DOHH2 (cell line): ENCODE results near the gene SUFU.
A peak's percentile ranks its signal among the peaks of the same experiment; 100 is the strongest.
"Not testable (repeated sequence)": the region's sequence is repeated elsewhere in the genome, so short reads cannot be mapped to it uniquely, and the experiment has no call there.

ENCODE experiments used
- H3F3A ChIP-seq: fragments of 200-600 bp; sonication (generic), shearing (Covaris generic); 2 replicates; pipeline ENCODE4 v1.6.0; 2016; ENCODE audit warnings: antibody characterized with exemption, mild to moderate bottlenecking; ENCODE audit not compliant: control insufficient read depth, insufficient read depth
- H3K27ac ChIP-seq: fragments of 200-600 bp; sonication (generic); 2 replicates; pipeline ENCODE4 v1.5.1; 2014; ENCODE audit warnings: low read depth, mild to moderate bottlenecking, low read length, moderate library complexity
- H3K27me3 ChIP-seq: fragments of 200-600 bp; sonication (generic); 2 replicates; pipeline ENCODE4 v1.6.1; 2014; ENCODE audit warnings: mild to moderate bottlenecking, low read length, mixed read lengths; ENCODE audit not compliant: control insufficient read depth
- H3K36me3 ChIP-seq: fragments of 200-600 bp; sonication (generic); 2 replicates; pipeline ENCODE4 v1.6.1; 2014; ENCODE audit warnings: mild to moderate bottlenecking, low read length, moderate library complexity, mixed read lengths; ENCODE audit not compliant: control insufficient read depth
- H3K4me1 ChIP-seq: fragments of 200-600 bp; sonication (generic); 2 replicates; pipeline ENCODE4 v1.6.1; 2014; ENCODE audit warnings: mild to moderate bottlenecking, low read length, mixed read lengths; ENCODE audit not compliant: control insufficient read depth
- H3K4me2 ChIP-seq: fragments of 200-600 bp; sonication (generic); 2 replicates; pipeline ENCODE4 v1.6.0; 2014; ENCODE audit warnings: mild to moderate bottlenecking, low read length, moderate library complexity
- H3K4me3 ChIP-seq: fragments of 200-600 bp; sonication (generic); 2 replicates; pipeline ENCODE4 v1.5.1; 2014; ENCODE audit warnings: mild to moderate bottlenecking, low read length, mixed read lengths
- H3K79me2 ChIP-seq: fragments of 200-600 bp; sonication (generic); 2 replicates; pipeline ENCODE4 v1.6.1; 2014; ENCODE audit warnings: mild to moderate bottlenecking, low read length, mixed read lengths; ENCODE audit not compliant: control insufficient read depth
- H3K9me2 ChIP-seq: fragments of 200-600 bp; sonication (generic); replicated peaks from 2 replicates; pipeline ENCODE4 v1.6.1; 2014; ENCODE audit warnings: mild to moderate bottlenecking, low read length, mixed read lengths; ENCODE audit not compliant: control insufficient read depth
- H3K9me3 ChIP-seq: fragments of 200-600 bp; sonication (generic); 2 replicates; pipeline ENCODE4 v1.6.1; 2014; ENCODE audit warnings: antibody characterized with exemption, low read length, mixed read lengths; ENCODE audit not compliant: control insufficient read depth, insufficient read depth
- H4K20me1 ChIP-seq: fragments of 200-600 bp; sonication (generic); 2 replicates; pipeline ENCODE4 v1.6.0; 2014; ENCODE audit warnings: low read depth, mild to moderate bottlenecking, antibody characterized with exemption, low read length, moderate library complexity; ENCODE audit not compliant: control insufficient read depth, insufficient read depth
- EZH2phosphoT487 ChIP-seq: fragments of 200-600 bp; sonication (generic); IDR thresholded peaks from 2 replicates; pipeline ENCODE4 v1.6.1; 2017; ENCODE audit warnings: borderline replicate concordance, mild to moderate bottlenecking, antibody characterized with exemption, low read length, moderate library complexity, mixed read lengths
- TF ChIP-seq, protein P1 (sequence below): fragments of 200-600 bp; sonication (generic); IDR thresholded peaks from one replicate; pipeline ENCODE4 v1.5.1; 2014; ENCODE audit warnings: antibody characterized with exemption, mild to moderate bottlenecking, low read depth, low read length; ENCODE audit not compliant: poor library complexity, severe bottlenecking

Gene SUFU

DNA sequence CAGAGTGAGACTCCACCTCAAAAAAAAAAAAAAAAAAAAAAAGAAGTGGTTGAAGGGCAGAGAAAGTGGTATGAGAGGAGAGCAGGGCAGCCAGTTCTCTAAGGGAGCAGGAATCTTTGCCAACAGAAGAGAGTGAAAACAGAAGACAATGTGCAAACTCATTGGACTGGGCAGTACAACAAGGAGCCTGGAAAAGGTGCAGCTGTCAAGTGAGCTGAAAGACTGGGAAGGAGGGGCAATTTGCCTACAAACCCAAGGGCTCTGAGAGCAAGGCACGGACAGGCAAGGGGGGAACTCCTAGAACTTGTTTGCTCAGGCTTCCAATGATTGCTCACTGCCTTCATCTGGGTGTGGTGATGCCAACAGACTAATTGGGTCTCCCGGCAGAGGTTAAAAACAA, 10.8 kb upstream of the SUFU start:
- TF ChIP-seq, protein P1, sequence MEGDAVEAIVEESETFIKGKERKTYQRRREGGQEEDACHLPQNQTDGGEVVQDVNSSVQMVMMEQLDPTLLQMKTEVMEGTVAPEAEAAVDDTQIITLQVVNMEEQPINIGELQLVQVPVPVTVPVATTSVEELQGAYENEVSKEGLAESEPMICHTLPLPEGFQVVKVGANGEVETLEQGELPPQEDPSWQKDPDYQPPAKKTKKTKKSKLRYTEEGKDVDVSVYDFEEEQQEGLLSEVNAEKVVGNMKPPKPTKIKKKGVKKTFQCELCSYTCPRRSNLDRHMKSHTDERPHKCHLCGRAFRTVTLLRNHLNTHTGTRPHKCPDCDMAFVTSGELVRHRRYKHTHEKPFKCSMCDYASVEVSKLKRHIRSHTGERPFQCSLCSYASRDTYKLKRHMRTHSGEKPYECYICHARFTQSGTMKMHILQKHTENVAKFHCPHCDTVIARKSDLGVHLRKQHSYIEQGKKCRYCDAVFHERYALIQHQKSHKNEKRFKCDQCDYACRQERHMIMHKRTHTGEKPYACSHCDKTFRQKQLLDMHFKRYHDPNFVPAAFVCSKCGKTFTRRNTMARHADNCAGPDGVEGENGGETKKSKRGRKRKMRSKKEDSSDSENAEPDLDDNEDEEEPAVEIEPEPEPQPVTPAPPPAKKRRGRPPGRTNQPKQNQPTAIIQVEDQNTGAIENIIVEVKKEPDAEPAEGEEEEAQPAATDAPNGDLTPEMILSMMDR, result no peak
- TF ChIP-seq EZH2phosphoT487, result no peak
- peaks cover 65% of the 10 kb centered on the region for H3K79me2 ChIP-seq
- H3K27ac ChIP-seq, result no peak overlapping the region
- H3K4me1 ChIP-seq, result no peaks in the 10 kb centered on the region
- peaks cover 35% of the 10 kb centered on the region for H3K36me3 ChIP-seq
- H4K20me1 ChIP-seq, result peaks cover 4% of the 10 kb centered on the region; the same call in 1 of the 2 replicates
- H3K4me3 ChIP-seq, result no peak overlapping the region
- no peaks in the 10 kb centered on the region for H3K9me3 ChIP-seq
- H3K4me2 ChIP-seq, result no peak overlapping the region
- no peaks in the 10 kb centered on the region for H3K27me3 ChIP-seq
- no peaks in the 10 kb centered on the region for H3K9me2 ChIP-seq
- H3F3A ChIP-seq, result no peaks in the 10 kb centered on the region

DNA sequence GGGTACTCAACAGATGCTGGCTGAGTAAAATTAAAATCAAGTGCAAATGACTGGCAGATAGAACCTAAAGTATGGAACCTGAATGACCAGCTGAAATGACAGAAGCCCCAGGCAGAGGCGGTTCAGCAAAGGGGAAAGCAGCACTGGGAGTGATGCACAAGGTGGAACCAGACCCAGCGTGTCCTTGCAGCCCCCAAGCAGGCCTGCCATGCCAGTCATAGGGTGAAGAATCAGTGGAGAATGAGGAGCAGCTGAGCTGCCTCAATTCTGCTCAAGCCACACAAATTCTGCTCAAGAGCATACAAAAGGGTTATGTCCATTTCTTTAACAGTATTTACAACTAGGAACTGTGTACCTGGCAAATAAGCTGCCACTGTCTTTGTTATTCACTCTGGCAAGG, 10.0 kb upstream of the SUFU start:
- peaks cover 73% of the 10 kb centered on the region for H3K79me2 ChIP-seq
- peaks cover 4% of the 10 kb centered on the region; the same call in 1 of the 2 replicates for H4K20me1 ChIP-seq
- no peak overlapping the region for H3K4me2 ChIP-seq
- no peaks in the 10 kb centered on the region for H3K9me2 ChIP-seq
- no peaks in the 10 kb centered on the region for H3K4me1 ChIP-seq
- H3K36me3 ChIP-seq, result peaks cover 28% of the 10 kb centered on the region
- no peak for TF ChIP-seq EZH2phosphoT487
- TF ChIP-seq, protein P1, result no peak
- H3K9me3 ChIP-seq, result no peaks in the 10 kb centered on the region
- no peaks in the 10 kb centered on the region for H3F3A ChIP-seq
- H3K4me3 ChIP-seq, result no peak overlapping the region
- no peaks in the 10 kb centered on the region for H3K27me3 ChIP-seq
- H3K27ac ChIP-seq, result no peak overlapping the region

DNA sequence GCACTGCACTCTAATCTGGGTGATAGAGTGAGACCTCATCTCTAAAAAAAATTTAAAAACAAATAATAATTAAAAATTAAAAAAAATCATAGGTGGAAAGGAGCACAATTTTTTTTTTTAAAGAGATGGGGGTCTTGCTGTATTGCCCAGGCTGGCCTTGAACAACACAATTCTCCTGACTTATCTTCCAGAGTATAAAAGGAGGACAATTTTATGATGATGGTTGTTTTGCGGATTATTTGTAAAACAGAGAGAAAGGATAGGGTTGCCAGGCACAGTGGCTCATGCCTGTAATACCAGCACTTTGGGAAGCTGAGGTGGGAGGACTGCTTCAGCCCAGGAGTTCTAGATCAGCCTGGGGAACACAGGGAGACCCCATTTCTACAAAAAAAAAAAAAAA, 6.2 kb upstream of the SUFU start:
- Histone ChIP-seq H3K27ac (no peak overlapping the region), H3K36me3 (peaks cover 15% of the 10 kb centered on the region), H4K20me1 (peaks cover 17% of the 10 kb centered on the region), H3K9me2 (no peaks in the 10 kb centered on the region), H3K4me1 (peaks cover 13% of the 10 kb centered on the region), H3K4me3 (no peak overlapping the region), H3K27me3 (no peaks in the 10 kb centered on the region), H3K9me3 (no peaks in the 10 kb centered on the region), H3F3A (no peaks in the 10 kb centered on the region), H3K4me2 (no peak overlapping the region), H3K79me2 (peaks cover 95% of the 10 kb centered on the region)
- TF ChIP-seq EZH2phosphoT487, result no peak
- TF ChIP-seq, protein P1, result no peak

DNA sequence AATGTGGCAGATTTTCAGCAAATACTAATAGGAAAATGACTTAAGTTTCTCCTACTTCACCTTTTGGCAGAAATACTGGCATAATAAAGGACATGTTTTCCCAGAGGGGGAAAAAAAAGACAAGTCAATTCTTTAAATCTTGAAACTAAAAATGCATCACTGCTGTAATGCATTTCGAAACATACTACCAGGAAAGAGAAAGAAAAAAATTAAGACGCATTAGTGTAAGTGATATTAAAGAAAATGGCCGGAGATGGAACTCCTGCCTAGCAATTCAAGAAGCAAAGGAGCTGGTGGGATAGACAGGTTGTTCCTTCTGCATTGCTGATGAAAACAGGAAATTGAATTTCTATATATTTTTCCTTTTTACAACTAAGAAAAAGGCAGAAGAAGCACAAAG, 4.4 kb upstream of the SUFU start:
- Histone ChIP-seq H3F3A (peaks cover 5% of the 10 kb centered on the region), H3K79me2 (peaks cover 81% of the 10 kb centered on the region), H4K20me1 (peaks cover 17% of the 10 kb centered on the region), H3K9me3 (no peaks in the 10 kb centered on the region), H3K4me3 (no peak overlapping the region), H3K9me2 (no peaks in the 10 kb centered on the region), H3K4me2 (no peak overlapping the region), H3K27me3 (no peaks in the 10 kb centered on the region), H3K36me3 (peaks cover 9% of the 10 kb centered on the region), H3K27ac (no peak overlapping the region), H3K4me1 (peaks cover 20% of the 10 kb centered on the region)
- TF ChIP-seq, protein P1, result no peak
- TF ChIP-seq EZH2phosphoT487, result no peak

DNA sequence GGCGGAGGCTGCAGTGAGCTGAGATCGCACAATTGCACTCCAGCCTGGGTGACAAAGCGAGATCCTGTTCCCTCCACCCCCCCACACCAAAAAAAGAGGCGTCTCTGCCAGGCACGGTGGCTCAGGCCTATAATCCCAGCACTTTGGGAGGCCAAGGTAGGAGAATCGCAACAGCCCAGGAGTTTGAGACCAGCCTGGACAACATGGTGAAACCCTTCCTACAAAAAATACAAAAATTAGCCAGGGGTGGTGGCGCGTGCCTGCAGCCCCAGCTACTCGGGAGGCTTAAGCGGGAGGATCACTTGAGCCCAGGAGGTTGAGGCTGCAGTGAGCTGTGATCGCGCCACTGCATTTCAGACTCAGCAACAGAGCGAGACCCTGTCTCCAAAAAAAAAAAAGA, 3.1 kb upstream of the SUFU start:
- Histone ChIP-seq H3K4me2 (peak overlapping the region; percentile 71; the same call in 1 of the 2 replicates), H3K79me2 (peaks cover 82% of the 10 kb centered on the region), H3K4me3 (peak overlapping the region; percentile 92), H4K20me1 (peaks cover 17% of the 10 kb centered on the region), H3K4me1 (peaks cover 33% of the 10 kb centered on the region)
- H3K9me2 ChIP-seq, H3K27me3 ChIP-seq, H3K9me3 ChIP-seq, H3K36me3 ChIP-seq, H3K27ac ChIP-seq, H3F3A ChIP-seq: not testable (repeated sequence)
